ENCODE results near the gene CA5A. TPM values are rescaled to one million over a fixed set of nuclear protein-coding genes. Genes with fewer than 3 reads are reported as not detected.

Gene CA5A
- total RNA-seq, 3 donors from 2014 or later (not counting 1 experiment from before 2014, with no cell fraction given), result not detected

DNA sequence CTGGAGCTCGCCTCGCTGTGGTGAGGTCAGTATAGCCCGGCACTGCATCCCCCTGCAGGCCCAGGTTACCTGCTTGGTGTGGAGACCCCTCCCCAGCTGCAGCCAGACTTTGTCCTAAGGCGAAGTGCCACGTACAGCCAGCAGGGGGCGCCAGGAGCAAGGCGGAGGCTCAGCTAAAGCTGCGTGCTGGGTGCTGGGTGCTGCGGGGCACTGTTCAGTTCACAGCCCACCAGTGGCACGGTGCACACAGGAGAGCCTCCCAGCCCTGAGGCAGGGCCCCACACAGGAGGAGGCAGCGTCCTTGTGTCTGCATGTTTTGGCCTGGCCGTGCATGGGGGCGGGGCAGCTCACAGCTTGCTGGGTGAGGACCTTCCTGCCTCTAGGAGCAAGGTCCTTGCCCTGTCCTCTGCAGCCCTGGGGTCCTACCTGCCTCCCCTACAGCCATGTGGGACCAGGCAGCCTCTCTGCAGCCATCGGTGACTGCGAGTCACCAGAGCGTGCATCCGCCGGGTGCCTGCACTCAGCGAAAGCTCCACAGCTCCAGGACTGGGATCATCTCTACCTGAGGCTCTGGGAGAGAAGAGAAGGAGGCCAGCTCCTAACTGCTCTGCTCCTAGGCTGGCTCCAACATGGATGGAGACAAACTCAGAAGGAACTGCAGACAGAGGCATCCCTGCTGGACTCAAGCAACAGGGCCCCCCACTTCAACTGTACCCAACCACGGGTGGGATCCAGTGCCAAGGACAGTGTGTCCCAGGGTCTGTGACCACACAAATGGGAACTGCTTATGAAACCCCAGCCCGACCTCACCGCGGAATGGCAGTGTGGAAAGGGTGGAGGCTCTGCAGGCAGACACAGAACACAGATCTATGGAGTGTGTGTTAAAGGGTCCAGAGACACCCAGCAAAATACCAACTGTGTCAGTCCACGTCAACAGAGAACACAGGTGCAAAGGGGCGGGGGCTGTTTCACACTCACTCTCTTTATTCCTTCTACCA, 86.0 kb downstream of the CA5A start:
- 63% methylated on average over 25 of the region's 25 CpGs for WGBS (ENCODE audit: insufficient coverage)
- H3K9me3 Mint-ChIP-seq, result no peaks in the 10 kb centered on the region
- DNase-seq (peak; percentile 75 to 86), ATAC-seq (peak; percentile 18 to 38 (median 23))
- TF ChIP-seq, protein P1, sequence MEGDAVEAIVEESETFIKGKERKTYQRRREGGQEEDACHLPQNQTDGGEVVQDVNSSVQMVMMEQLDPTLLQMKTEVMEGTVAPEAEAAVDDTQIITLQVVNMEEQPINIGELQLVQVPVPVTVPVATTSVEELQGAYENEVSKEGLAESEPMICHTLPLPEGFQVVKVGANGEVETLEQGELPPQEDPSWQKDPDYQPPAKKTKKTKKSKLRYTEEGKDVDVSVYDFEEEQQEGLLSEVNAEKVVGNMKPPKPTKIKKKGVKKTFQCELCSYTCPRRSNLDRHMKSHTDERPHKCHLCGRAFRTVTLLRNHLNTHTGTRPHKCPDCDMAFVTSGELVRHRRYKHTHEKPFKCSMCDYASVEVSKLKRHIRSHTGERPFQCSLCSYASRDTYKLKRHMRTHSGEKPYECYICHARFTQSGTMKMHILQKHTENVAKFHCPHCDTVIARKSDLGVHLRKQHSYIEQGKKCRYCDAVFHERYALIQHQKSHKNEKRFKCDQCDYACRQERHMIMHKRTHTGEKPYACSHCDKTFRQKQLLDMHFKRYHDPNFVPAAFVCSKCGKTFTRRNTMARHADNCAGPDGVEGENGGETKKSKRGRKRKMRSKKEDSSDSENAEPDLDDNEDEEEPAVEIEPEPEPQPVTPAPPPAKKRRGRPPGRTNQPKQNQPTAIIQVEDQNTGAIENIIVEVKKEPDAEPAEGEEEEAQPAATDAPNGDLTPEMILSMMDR (IDR thresholded peaks at IDR 0.05), result peak; percentile 96
- H3K9me3 ChIP-seq (ENCODE audit: control insufficient read depth, insufficient read depth, low read length), result no peaks in the 10 kb centered on the region
- peak overlapping the region; percentile 17 for H3K4me3 Mint-ChIP-seq
- H3K4me1 Mint-ChIP-seq, result peaks cover 9 to 20% of the 10 kb centered on the region in 2 donors
- H3K27ac Mint-ChIP-seq, result peak overlapping the region in 1 of 2 donors; percentile 41
- H3K36me3 Mint-ChIP-seq, result no peaks in the 10 kb centered on the region
- no peaks in the 10 kb centered on the region for H3K27me3 ChIP-seq (ENCODE audit: control insufficient read depth, insufficient read depth, low read length)
- H3K27me3 Mint-ChIP-seq (ENCODE audit: low read depth in 2 of 2), result no peaks in the 10 kb centered on the region
- H3K4me3 ChIP-seq (ENCODE audit: low read length), result no peak overlapping the region
- H3K4me1 ChIP-seq (ENCODE audit: control insufficient read depth, insufficient read depth, low read length), result peaks cover 31% of the 10 kb centered on the region
- no peaks in the 10 kb centered on the region for H3K36me3 ChIP-seq (ENCODE audit: control insufficient read depth, insufficient read depth, low read length)
- intact Hi-C loops (cut with micrococcal nuclease), result loop anchor here (1.0 to 10.0 kb wide), 4 partner anchors 21 to 356 kb away; partner anchors contain the start of gene ZCCHC14
- no peak overlapping the region for H3K27ac ChIP-seq (ENCODE audit: low read length)

DNA sequence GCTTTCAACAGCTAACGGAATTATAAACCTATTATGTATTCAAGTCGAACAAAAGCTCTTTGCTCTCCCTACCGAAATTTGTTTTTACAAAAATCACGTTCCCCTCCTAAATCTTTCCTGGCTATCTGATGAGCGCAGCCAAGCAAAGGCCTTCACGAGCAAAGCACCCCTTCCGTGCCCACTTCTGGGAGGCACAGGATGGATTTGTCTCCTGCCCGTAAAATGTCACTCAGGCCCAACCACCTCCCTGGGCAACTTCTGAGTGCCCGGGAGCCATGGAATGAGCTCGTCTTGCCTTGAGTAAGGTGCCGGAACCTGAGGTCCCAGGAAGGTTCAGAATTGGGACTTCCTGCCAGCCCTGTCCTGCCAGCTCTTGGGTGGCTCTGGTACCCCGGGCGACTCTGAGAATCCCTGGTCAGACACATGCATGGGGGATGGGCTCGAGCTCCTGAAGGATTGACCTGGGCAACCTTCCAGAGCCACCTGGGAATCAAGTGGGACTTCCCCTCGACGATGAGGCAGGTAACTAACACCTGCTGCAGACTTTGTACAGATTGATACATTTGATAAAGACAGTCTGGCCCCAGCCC, 86.8 kb downstream of the CA5A start:
- Mint-ChIP-seq H3K36me3 (no peaks in the 10 kb centered on the region), H3K9me3 (no peaks in the 10 kb centered on the region), H3K4me3 (peak overlapping the region; percentile 17), H3K4me1 (peaks cover 9 to 17% of the 10 kb centered on the region in 2 donors), H3K27ac (peak overlapping the region in 1 of 2 donors; percentile 41), H3K27me3 (ENCODE audit: low read depth in 2 of 2) (no peaks in the 10 kb centered on the region)
- TF ChIP-seq, protein P1 (IDR thresholded peaks at IDR 0.05), result no peak
- H3K4me1 ChIP-seq (ENCODE audit: control insufficient read depth, insufficient read depth, low read length), result peaks cover 23% of the 10 kb centered on the region
- H3K4me3 ChIP-seq (ENCODE audit: low read length), result no peak overlapping the region
- H3K27me3 ChIP-seq (ENCODE audit: control insufficient read depth, insufficient read depth, low read length), result no peaks in the 10 kb centered on the region
- no peak overlapping the region for H3K27ac ChIP-seq (ENCODE audit: low read length)
- WGBS (ENCODE audit: insufficient coverage), result 88% methylated on average over 16 of the region's 16 CpGs
- ATAC-seq, result no peak
- H3K36me3 ChIP-seq (ENCODE audit: control insufficient read depth, insufficient read depth, low read length), result no peaks in the 10 kb centered on the region
- intact Hi-C loops (cut with micrococcal nuclease), result loop anchor here (1.0 to 10.0 kb wide), 4 partner anchors 22 to 355 kb away; partner anchors contain the start of gene ZCCHC14
- no peaks in the 10 kb centered on the region for H3K9me3 ChIP-seq (ENCODE audit: control insufficient read depth, insufficient read depth, low read length)
- no peak for DNase-seq

DNA sequence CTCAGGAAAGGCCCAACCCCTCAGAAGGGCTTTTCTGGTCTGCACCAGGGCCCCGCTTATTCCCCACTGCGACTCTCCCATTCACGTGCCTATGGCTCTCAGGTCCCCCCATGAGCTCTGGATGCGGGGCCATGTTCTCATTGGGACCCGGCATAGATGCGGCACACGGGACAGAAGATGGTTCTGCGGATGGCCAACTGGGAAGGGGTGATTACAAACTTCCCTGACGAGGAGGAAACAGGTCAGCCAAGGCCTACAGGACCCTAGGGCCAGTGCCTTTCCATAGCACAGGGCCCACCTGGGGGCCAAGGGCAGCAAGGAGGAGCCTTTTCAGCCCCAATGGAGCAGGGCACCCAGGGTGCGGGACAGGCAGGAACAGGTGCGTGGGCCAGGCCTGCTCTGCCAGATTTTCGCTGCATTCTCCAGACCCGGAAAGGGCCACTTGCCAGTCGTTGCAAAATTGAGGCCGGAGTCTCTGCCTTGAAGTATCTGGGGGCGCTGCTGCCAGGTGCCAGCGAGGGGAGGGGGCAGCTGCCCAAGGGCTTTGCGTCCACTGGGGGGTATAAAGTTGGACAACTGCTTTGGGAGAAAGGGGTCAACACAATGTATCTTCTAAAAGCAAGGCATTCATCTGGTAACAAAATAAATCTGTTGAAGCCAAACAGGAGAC, 87.5 kb downstream of the CA5A start:
- ATAC-seq (no peak), DNase-seq (no peak)
- intact Hi-C loops (cut with micrococcal nuclease), result no loop called here
- Histone ChIP-seq H3K9me3 (ENCODE audit: control insufficient read depth, insufficient read depth, low read length) (no peaks in the 10 kb centered on the region), H3K4me3 (ENCODE audit: low read length) (no peak overlapping the region), H3K27me3 (ENCODE audit: control insufficient read depth, insufficient read depth, low read length) (no peaks in the 10 kb centered on the region), H3K4me1 (ENCODE audit: control insufficient read depth, insufficient read depth, low read length) (peaks cover 16% of the 10 kb centered on the region), H3K27ac (ENCODE audit: low read length) (no peak overlapping the region), H3K36me3 (ENCODE audit: control insufficient read depth, insufficient read depth, low read length) (no peaks in the 10 kb centered on the region)
- peak overlapping the region in 1 of 2 donors; percentile 41 for H3K27ac Mint-ChIP-seq
- no peaks in the 10 kb centered on the region for H3K36me3 Mint-ChIP-seq
- 95% methylated on average over 18 of the region's 18 CpGs for WGBS (ENCODE audit: insufficient coverage)
- TF ChIP-seq, protein P1 (IDR thresholded peaks at IDR 0.05), result no peak
- peaks cover 9 to 12% of the 10 kb centered on the region in 2 donors for H3K4me1 Mint-ChIP-seq
- H3K27me3 Mint-ChIP-seq (ENCODE audit: low read depth in 2 of 2), result no peaks in the 10 kb centered on the region
- no peaks in the 10 kb centered on the region for H3K9me3 Mint-ChIP-seq
- H3K4me3 Mint-ChIP-seq, result no peak overlapping the region
